Stimulated activated naive CD8-positive, alpha-beta T cell treated with anti-CD3 and anti-CD28 coated beads, Interleukin-15, Interleukin-2, amounts not matched to agents 100 ng/mL and 50 ng/mL, for 24 hours (primary cell): Measurements from ENCODE around the gene ESRRB.

ENCODE experiments used
- H3K27ac Mint-ChIP-seq: one replicate; pipeline ENCODE4 v1.8.0; 2021; ENCODE audit warnings: mild to moderate bottlenecking, mixed read lengths
- H3K27me3 Mint-ChIP-seq: one replicate; pipeline ENCODE4 v1.8.0; 2021; ENCODE audit warnings: mixed read lengths
- H3K36me3 Mint-ChIP-seq: one replicate; pipeline ENCODE4 v1.8.0; 2021; ENCODE audit warnings: low read depth, mixed read lengths
- H3K4me1 Mint-ChIP-seq: one replicate; pipeline ENCODE4 v1.8.0; 2021; ENCODE audit warnings: low read depth, mixed read lengths
- H3K4me3 Mint-ChIP-seq: one replicate; pipeline ENCODE4 v1.8.0; 2021; ENCODE audit warnings: mild to moderate bottlenecking, mixed read lengths
- H3K9me3 Mint-ChIP-seq: one replicate; pipeline ENCODE4 v1.8.0; 2021; ENCODE audit warnings: mixed read lengths

ESRRB gene

GRCh38 chr14:76375947-76376404 lies at the start of gene ESRRB:
ESRRB (plus strand) TSS chr14:76376137; CDS start chr14:76376402, 265 bp downstream.
- no peaks in the 10 kb centered on the region for H3K9me3 Mint-ChIP-seq
- no peak within 1 kb of the TSS for H3K27ac Mint-ChIP-seq
- H3K4me3 Mint-ChIP-seq, result no peak within 1 kb of the TSS
- peaks cover 4% of the 10 kb centered on the region for H3K4me1 Mint-ChIP-seq
- no peaks in the 10 kb centered on the region for H3K36me3 Mint-ChIP-seq
- H3K27me3 Mint-ChIP-seq, result peaks cover 62% of the 10 kb centered on the region

GRCh38 chr14:76326918-76327689 lies 48.8 kb upstream of the ESRRB start:
- Mint-ChIP-seq H3K4me3 (no peak overlapping the region), H3K27me3 (peaks cover 36% of the 10 kb centered on the region), H3K27ac (no peak overlapping the region), H3K4me1 (no peaks in the 10 kb centered on the region), H3K9me3 (no peaks in the 10 kb centered on the region), H3K36me3 (no peaks in the 10 kb centered on the region)

- H3K36me3 Mint-ChIP-seq, result no peaks in the 10 kb centered on the region
- H3K4me1 Mint-ChIP-seq, result no peaks in the 10 kb centered on the region
- no peak overlapping the region for H3K27ac Mint-ChIP-seq
- H3K9me3 Mint-ChIP-seq, result no peaks in the 10 kb centered on the region
- no peak overlapping the region for H3K4me3 Mint-ChIP-seq
- H3K27me3 Mint-ChIP-seq, result peaks cover 36% of the 10 kb centered on the region
Measured at GRCh38 chr14:76328457-76329137, 47.3 kb upstream of the ESRRB start.

- Mint-ChIP-seq H3K4me3 (no peak overlapping the region), H3K27ac (no peak overlapping the region), H3K9me3 (no peaks in the 10 kb centered on the region), H3K27me3 (peaks cover 36% of the 10 kb centered on the region), H3K4me1 (no peaks in the 10 kb centered on the region), H3K36me3 (no peaks in the 10 kb centered on the region)
Measured at GRCh38 chr14:76329154-76329928, 46.6 kb upstream of the ESRRB start.

- H3K4me1 Mint-ChIP-seq, result no peaks in the 10 kb centered on the region
- no peak overlapping the region for H3K27ac Mint-ChIP-seq
- no peaks in the 10 kb centered on the region for H3K36me3 Mint-ChIP-seq
- H3K4me3 Mint-ChIP-seq, result no peak overlapping the region
- H3K9me3 Mint-ChIP-seq, result no peaks in the 10 kb centered on the region
- H3K27me3 Mint-ChIP-seq, result peaks cover 35% of the 10 kb centered on the region
Measured at GRCh38 chr14:76329951-76330350, 46.0 kb upstream of the ESRRB start.

- no peak overlapping the region for H3K4me3 Mint-ChIP-seq
- no peaks in the 10 kb centered on the region for H3K4me1 Mint-ChIP-seq
- H3K27me3 Mint-ChIP-seq, result peaks cover 33% of the 10 kb centered on the region
- H3K27ac Mint-ChIP-seq, result no peak overlapping the region
- no peaks in the 10 kb centered on the region for H3K36me3 Mint-ChIP-seq
- H3K9me3 Mint-ChIP-seq, result no peaks in the 10 kb centered on the region
Measured at GRCh38 chr14:76330411-76331327, 45.3 kb upstream of the ESRRB start.

- Mint-ChIP-seq H3K4me3 (no peak overlapping the region), H3K9me3 (no peaks in the 10 kb centered on the region), H3K36me3 (no peaks in the 10 kb centered on the region), H3K27me3 (peaks cover 30% of the 10 kb centered on the region), H3K4me1 (no peaks in the 10 kb centered on the region), H3K27ac (no peak overlapping the region)
Measured at GRCh38 chr14:76331328-76332011, 44.5 kb upstream of the ESRRB start.

- Mint-ChIP-seq H3K9me3 (no peaks in the 10 kb centered on the region), H3K36me3 (no peaks in the 10 kb centered on the region), H3K4me3 (no peak overlapping the region), H3K4me1 (no peaks in the 10 kb centered on the region), H3K27me3 (peaks cover 28% of the 10 kb centered on the region), H3K27ac (no peak overlapping the region)
Measured at GRCh38 chr14:76333664-76334063, 42.3 kb upstream of the ESRRB start.

GRCh38 chr14:76334316-76334715 lies 41.6 kb upstream of the ESRRB start:
- H3K36me3 Mint-ChIP-seq, result no peaks in the 10 kb centered on the region
- H3K4me1 Mint-ChIP-seq, result no peaks in the 10 kb centered on the region
- H3K27ac Mint-ChIP-seq, result no peak overlapping the region
- H3K4me3 Mint-ChIP-seq, result no peak overlapping the region
- no peaks in the 10 kb centered on the region for H3K9me3 Mint-ChIP-seq
- peaks cover 21% of the 10 kb centered on the region for H3K27me3 Mint-ChIP-seq

GRCh38 chr14:76336876-76337275 lies 39.1 kb upstream of the ESRRB start:
- no peaks in the 10 kb centered on the region for H3K36me3 Mint-ChIP-seq
- no peaks in the 10 kb centered on the region for H3K9me3 Mint-ChIP-seq
- no peak overlapping the region for H3K4me3 Mint-ChIP-seq
- H3K27ac Mint-ChIP-seq, result no peak overlapping the region
- H3K27me3 Mint-ChIP-seq, result peaks cover 10% of the 10 kb centered on the region
- no peaks in the 10 kb centered on the region for H3K4me1 Mint-ChIP-seq

- no peak overlapping the region for H3K27ac Mint-ChIP-seq
- no peaks in the 10 kb centered on the region for H3K36me3 Mint-ChIP-seq
- no peaks in the 10 kb centered on the region for H3K9me3 Mint-ChIP-seq
- H3K27me3 Mint-ChIP-seq, result peaks cover 13% of the 10 kb centered on the region
- no peak overlapping the region for H3K4me3 Mint-ChIP-seq
- H3K4me1 Mint-ChIP-seq, result no peaks in the 10 kb centered on the region
Measured at GRCh38 chr14:76337635-76338545, 38.0 kb upstream of the ESRRB start.

GRCh38 chr14:76339728-76340615 lies 36.0 kb upstream of the ESRRB start:
- Mint-ChIP-seq H3K27me3 (peaks cover 15% of the 10 kb centered on the region), H3K27ac (no peak overlapping the region), H3K4me3 (no peak overlapping the region), H3K4me1 (no peaks in the 10 kb centered on the region), H3K9me3 (no peaks in the 10 kb centered on the region), H3K36me3 (no peaks in the 10 kb centered on the region)
